Stimulated activated CD4-positive, alpha-beta T cell treated with anti-CD3 and anti-CD28 coated beads, Interleukin-1b, Interleukin-23, amount 100 ng/mL, for 4 hours (primary cell): ENCODE measurements around the gene MAN2A2.
A peak's percentile ranks its signal among the peaks of the same experiment; 100 is the strongest.
"Not testable (repeated sequence)": the region's sequence is repeated elsewhere in the genome, so short reads cannot be mapped to it uniquely, and the experiment has no call there.

Source experiments
- DNase-seq, 2 donors: peaks; one replicate each; pipeline ENCODE4 v3.0.0-alpha.2; 2020; ENCODE audit warnings: low read depth in 2 of 2

The MAN2A2 gene

GRCh38 chr15:90883976-90884718, 19.0 kb upstream of the MAN2A2 start, which contains the start of gene FES:
Gene FES, plus strand, starts transcription at chr15:90884504. Its CDS starts 542 bp downstream, at chr15:90885046.
- DNase-seq, result no peak

- no peak for DNase-seq
These were observed 18.2 kb upstream of the MAN2A2 start for GRCh38 chr15:90884719-90885431.

- peak; percentile 82 to 86 for DNase-seq
These were observed 17.4 kb upstream of the MAN2A2 start for GRCh38 chr15:90885432-90886290.

- no peak for DNase-seq
These were observed 16.8 kb upstream of the MAN2A2 start for GRCh38 chr15:90886291-90886614.

- no peak for DNase-seq
These were observed 16.0 kb upstream of the MAN2A2 start for GRCh38 chr15:90887037-90887481.

- no peak for DNase-seq
These were observed 13.8 kb upstream of the MAN2A2 start for GRCh38 chr15:90889313-90889730.

- DNase-seq, result no peak
These were observed 13.2 kb upstream of the MAN2A2 start for GRCh38 chr15:90889736-90890456.

- DNase-seq, result no peak
These were observed 12.3 kb upstream of the MAN2A2 start for GRCh38 chr15:90890839-90891238.

GRCh38 chr15:90891346-90891949, 11.7 kb upstream of the MAN2A2 start:
- DNase-seq, result no peak

- DNase-seq, result no peak
These were observed 11.1 kb upstream of the MAN2A2 start for GRCh38 chr15:90892023-90892422.

GRCh38 chr15:90892498-90893174, 10.5 kb upstream of the MAN2A2 start:
- DNase-seq, result no peak

GRCh38 chr15:90893175-90894090, 9.7 kb upstream of the MAN2A2 start:
- no peak for DNase-seq

- DNase-seq, result no peak
These were observed 7.5 kb upstream of the MAN2A2 start for GRCh38 chr15:90895571-90896117.

- not testable (repeated sequence) for DNase-seq
These were observed 5.9 kb upstream of the MAN2A2 start for GRCh38 chr15:90897131-90897655.

GRCh38 chr15:90901175-90902039, 1.7 kb upstream of the MAN2A2 start:
- no peak for DNase-seq

- DNase-seq, result peak; percentile 48 to 61
These were observed 862 bp upstream of the MAN2A2 start for GRCh38 chr15:90902040-90902839.
